DOHH2 (cell line): ENCODE results near the gene PHACTR1.

Experiments
- H3F3A ChIP-seq: fragments of 200-600 bp; sonication (generic), shearing (Covaris generic); 2 replicates; pipeline ENCODE4 v1.6.0; 2016; ENCODE audit warnings: antibody characterized with exemption, mild to moderate bottlenecking; ENCODE audit not compliant: control insufficient read depth, insufficient read depth
- H3K27ac ChIP-seq: fragments of 200-600 bp; sonication (generic); 2 replicates; pipeline ENCODE4 v1.5.1; 2014; ENCODE audit warnings: low read depth, mild to moderate bottlenecking, low read length, moderate library complexity
- H3K27me3 ChIP-seq: fragments of 200-600 bp; sonication (generic); 2 replicates; pipeline ENCODE4 v1.6.1; 2014; ENCODE audit warnings: mild to moderate bottlenecking, low read length, mixed read lengths; ENCODE audit not compliant: control insufficient read depth
- H3K36me3 ChIP-seq: fragments of 200-600 bp; sonication (generic); 2 replicates; pipeline ENCODE4 v1.6.1; 2014; ENCODE audit warnings: mild to moderate bottlenecking, low read length, moderate library complexity, mixed read lengths; ENCODE audit not compliant: control insufficient read depth
- H3K4me1 ChIP-seq: fragments of 200-600 bp; sonication (generic); 2 replicates; pipeline ENCODE4 v1.6.1; 2014; ENCODE audit warnings: mild to moderate bottlenecking, low read length, mixed read lengths; ENCODE audit not compliant: control insufficient read depth
- H3K4me2 ChIP-seq: fragments of 200-600 bp; sonication (generic); 2 replicates; pipeline ENCODE4 v1.6.0; 2014; ENCODE audit warnings: mild to moderate bottlenecking, low read length, moderate library complexity
- H3K4me3 ChIP-seq: fragments of 200-600 bp; sonication (generic); 2 replicates; pipeline ENCODE4 v1.5.1; 2014; ENCODE audit warnings: mild to moderate bottlenecking, low read length, mixed read lengths
- H3K79me2 ChIP-seq: fragments of 200-600 bp; sonication (generic); 2 replicates; pipeline ENCODE4 v1.6.1; 2014; ENCODE audit warnings: mild to moderate bottlenecking, low read length, mixed read lengths; ENCODE audit not compliant: control insufficient read depth
- H3K9me2 ChIP-seq: fragments of 200-600 bp; sonication (generic); replicated peaks from 2 replicates; pipeline ENCODE4 v1.6.1; 2014; ENCODE audit warnings: mild to moderate bottlenecking, low read length, mixed read lengths; ENCODE audit not compliant: control insufficient read depth
- H3K9me3 ChIP-seq: fragments of 200-600 bp; sonication (generic); 2 replicates; pipeline ENCODE4 v1.6.1; 2014; ENCODE audit warnings: antibody characterized with exemption, low read length, mixed read lengths; ENCODE audit not compliant: control insufficient read depth, insufficient read depth
- H4K20me1 ChIP-seq: fragments of 200-600 bp; sonication (generic); 2 replicates; pipeline ENCODE4 v1.6.0; 2014; ENCODE audit warnings: low read depth, mild to moderate bottlenecking, antibody characterized with exemption, low read length, moderate library complexity; ENCODE audit not compliant: control insufficient read depth, insufficient read depth
- EZH2phosphoT487 ChIP-seq: fragments of 200-600 bp; sonication (generic); IDR thresholded peaks from 2 replicates; pipeline ENCODE4 v1.6.1; 2017; ENCODE audit warnings: borderline replicate concordance, mild to moderate bottlenecking, antibody characterized with exemption, low read length, moderate library complexity, mixed read lengths
- TF ChIP-seq, protein P1 (sequence below): fragments of 200-600 bp; sonication (generic); IDR thresholded peaks from one replicate; pipeline ENCODE4 v1.5.1; 2014; ENCODE audit warnings: antibody characterized with exemption, mild to moderate bottlenecking, low read depth, low read length; ENCODE audit not compliant: poor library complexity, severe bottlenecking

PHACTR1 gene

GRCh38 chr6:12716298-12716916, at the start of gene PHACTR1:
TSS of gene PHACTR1 (plus strand) at chr6:12716767.
- no peaks in the 10 kb centered on the region for H3K9me3 ChIP-seq
- no peak within 1 kb of the TSS for H3K4me2 ChIP-seq
- H3K36me3 ChIP-seq: no peaks in the 10 kb centered on the region
- no peaks in the 10 kb centered on the region for H4K20me1 ChIP-seq
- TF ChIP-seq EZH2phosphoT487: no peak
- TF ChIP-seq, protein P1, sequence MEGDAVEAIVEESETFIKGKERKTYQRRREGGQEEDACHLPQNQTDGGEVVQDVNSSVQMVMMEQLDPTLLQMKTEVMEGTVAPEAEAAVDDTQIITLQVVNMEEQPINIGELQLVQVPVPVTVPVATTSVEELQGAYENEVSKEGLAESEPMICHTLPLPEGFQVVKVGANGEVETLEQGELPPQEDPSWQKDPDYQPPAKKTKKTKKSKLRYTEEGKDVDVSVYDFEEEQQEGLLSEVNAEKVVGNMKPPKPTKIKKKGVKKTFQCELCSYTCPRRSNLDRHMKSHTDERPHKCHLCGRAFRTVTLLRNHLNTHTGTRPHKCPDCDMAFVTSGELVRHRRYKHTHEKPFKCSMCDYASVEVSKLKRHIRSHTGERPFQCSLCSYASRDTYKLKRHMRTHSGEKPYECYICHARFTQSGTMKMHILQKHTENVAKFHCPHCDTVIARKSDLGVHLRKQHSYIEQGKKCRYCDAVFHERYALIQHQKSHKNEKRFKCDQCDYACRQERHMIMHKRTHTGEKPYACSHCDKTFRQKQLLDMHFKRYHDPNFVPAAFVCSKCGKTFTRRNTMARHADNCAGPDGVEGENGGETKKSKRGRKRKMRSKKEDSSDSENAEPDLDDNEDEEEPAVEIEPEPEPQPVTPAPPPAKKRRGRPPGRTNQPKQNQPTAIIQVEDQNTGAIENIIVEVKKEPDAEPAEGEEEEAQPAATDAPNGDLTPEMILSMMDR: no peak
- H3K9me2 ChIP-seq: no peaks in the 10 kb centered on the region
- H3K4me1 ChIP-seq: no peaks in the 10 kb centered on the region
- H3K27me3 ChIP-seq: no peaks in the 10 kb centered on the region
- H3F3A ChIP-seq: no peaks in the 10 kb centered on the region
- no peak within 1 kb of the TSS for H3K4me3 ChIP-seq
- H3K79me2 ChIP-seq: no peaks in the 10 kb centered on the region
- H3K27ac ChIP-seq: no peak within 1 kb of the TSS

GRCh38 chr6:12666886-12667285, 49.7 kb upstream of the PHACTR1 start:
- H3K9me3 ChIP-seq: no peaks in the 10 kb centered on the region
- no peaks in the 10 kb centered on the region for H3K9me2 ChIP-seq
- H3K27me3 ChIP-seq: no peaks in the 10 kb centered on the region
- no peaks in the 10 kb centered on the region for H3K4me1 ChIP-seq
- H3K4me3 ChIP-seq: no peak overlapping the region
- H3K4me2 ChIP-seq: no peak overlapping the region
- H4K20me1 ChIP-seq: no peaks in the 10 kb centered on the region
- no peaks in the 10 kb centered on the region for H3K36me3 ChIP-seq
- H3K79me2 ChIP-seq: no peaks in the 10 kb centered on the region
- no peaks in the 10 kb centered on the region for H3F3A ChIP-seq
- no peak overlapping the region for H3K27ac ChIP-seq
- no peak for TF ChIP-seq EZH2phosphoT487

- no peaks in the 10 kb centered on the region for H3K9me3 ChIP-seq
- H3K27me3 ChIP-seq: no peaks in the 10 kb centered on the region
- H3K4me2 ChIP-seq: no peak overlapping the region
- no peaks in the 10 kb centered on the region for H3F3A ChIP-seq
- H3K4me3 ChIP-seq: no peak overlapping the region
- no peaks in the 10 kb centered on the region for H3K36me3 ChIP-seq
- no peaks in the 10 kb centered on the region for H3K4me1 ChIP-seq
- no peaks in the 10 kb centered on the region for H4K20me1 ChIP-seq
- TF ChIP-seq, protein P1: no peak
- no peak for TF ChIP-seq EZH2phosphoT487
- H3K79me2 ChIP-seq: no peaks in the 10 kb centered on the region
- no peaks in the 10 kb centered on the region for H3K9me2 ChIP-seq
- no peak overlapping the region for H3K27ac ChIP-seq
These were observed 40.6 kb upstream of the PHACTR1 start for GRCh38 chr6:12675931-12676330.

GRCh38 chr6:12679341-12679740, 37.2 kb upstream of the PHACTR1 start:
- H3K4me3 ChIP-seq: no peak overlapping the region
- no peaks in the 10 kb centered on the region for H3K9me3 ChIP-seq
- H3K4me1 ChIP-seq: no peaks in the 10 kb centered on the region
- no peak overlapping the region for H3K27ac ChIP-seq
- H3K27me3 ChIP-seq: no peaks in the 10 kb centered on the region
- no peak overlapping the region for H3K4me2 ChIP-seq
- no peaks in the 10 kb centered on the region for H3K79me2 ChIP-seq
- H3F3A ChIP-seq: no peaks in the 10 kb centered on the region
- H4K20me1 ChIP-seq: no peaks in the 10 kb centered on the region
- H3K36me3 ChIP-seq: no peaks in the 10 kb centered on the region
- no peak for TF ChIP-seq EZH2phosphoT487
- TF ChIP-seq, protein P1: no peak
- no peaks in the 10 kb centered on the region for H3K9me2 ChIP-seq
